ENCODE results near the gene CYTH1.
"Not testable (repeated sequence)": the region's sequence is repeated elsewhere in the genome, so short reads cannot be mapped to it uniquely, and the experiment has no call there.

Gene CYTH1

DNA sequence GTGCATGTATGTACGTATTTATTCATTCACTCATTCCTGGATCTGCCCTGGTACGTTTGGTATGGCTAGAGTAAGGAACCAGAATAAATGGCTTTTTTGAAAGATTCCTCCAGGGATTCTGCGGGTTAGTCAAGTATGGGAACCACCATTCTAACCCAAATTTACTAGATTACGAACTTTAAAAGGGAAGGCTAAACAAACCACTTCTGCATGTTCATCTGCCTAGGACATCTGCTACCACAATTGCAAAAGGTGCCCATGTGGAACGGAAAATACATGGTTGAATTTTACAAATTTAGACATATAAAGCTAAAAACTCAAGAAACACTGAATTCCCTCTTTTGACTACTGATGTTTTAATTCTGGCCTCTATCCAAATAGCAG lies 22.1 kb downstream of the CYTH1 start:
- DNase-seq (ENCODE audit: low read depth in 2 of 2): no peak

GRCh38 chr17:78759203-78759968 lies 22.7 kb downstream of the CYTH1 start:
- no peak for DNase-seq (ENCODE audit: low read depth in 2 of 2)

- DNase-seq (ENCODE audit: low read depth in 2 of 2): no peak
Observed at GRCh38 chr17:78753316-78754250, 28.5 kb downstream of the CYTH1 start.

DNA sequence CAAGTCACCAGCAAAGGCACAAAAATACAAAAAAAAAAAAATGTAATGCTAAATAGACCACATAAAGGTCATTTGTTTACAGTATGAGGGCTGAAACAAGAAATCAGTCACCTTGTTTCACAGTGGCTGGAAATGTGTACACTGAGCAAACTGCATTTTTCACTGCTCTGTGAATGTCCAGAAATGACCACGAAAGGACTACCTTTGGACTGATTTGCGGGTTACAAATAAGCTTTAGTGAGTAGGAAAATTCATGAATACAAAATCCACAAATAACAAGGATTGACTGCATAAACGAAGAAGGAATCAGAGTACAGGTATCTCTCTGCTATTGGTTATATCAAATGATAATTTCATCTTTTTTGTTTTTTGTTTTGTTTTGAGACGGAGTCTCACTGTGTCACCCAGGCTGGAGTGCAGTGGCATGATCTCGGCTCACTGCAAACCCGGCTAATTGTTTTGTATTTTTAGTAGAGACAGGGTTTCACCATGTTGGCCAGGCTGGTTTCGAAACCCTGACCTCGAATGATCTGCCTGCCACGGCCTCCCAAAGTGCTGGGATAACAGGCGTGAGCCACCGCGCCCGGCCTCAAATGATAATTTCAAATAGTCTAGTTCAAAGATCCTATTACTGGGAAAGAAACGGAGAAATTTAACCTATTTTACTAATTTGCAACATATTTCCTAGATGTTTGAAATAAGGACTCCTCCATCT lies 30.5 kb downstream of the CYTH1 start:
- no peak for DNase-seq (ENCODE audit: low read depth in 2 of 2)

GRCh38 chr17:78751000-78751399 lies 31.1 kb downstream of the CYTH1 start:
- DNase-seq (ENCODE audit: low read depth in 2 of 2): not testable (repeated sequence)

- peak; percentile 45 to 48 for DNase-seq (ENCODE audit: low read depth in 2 of 2)
Observed at GRCh38 chr17:78748730-78749317, 33.2 kb downstream of the CYTH1 start.

DNA sequence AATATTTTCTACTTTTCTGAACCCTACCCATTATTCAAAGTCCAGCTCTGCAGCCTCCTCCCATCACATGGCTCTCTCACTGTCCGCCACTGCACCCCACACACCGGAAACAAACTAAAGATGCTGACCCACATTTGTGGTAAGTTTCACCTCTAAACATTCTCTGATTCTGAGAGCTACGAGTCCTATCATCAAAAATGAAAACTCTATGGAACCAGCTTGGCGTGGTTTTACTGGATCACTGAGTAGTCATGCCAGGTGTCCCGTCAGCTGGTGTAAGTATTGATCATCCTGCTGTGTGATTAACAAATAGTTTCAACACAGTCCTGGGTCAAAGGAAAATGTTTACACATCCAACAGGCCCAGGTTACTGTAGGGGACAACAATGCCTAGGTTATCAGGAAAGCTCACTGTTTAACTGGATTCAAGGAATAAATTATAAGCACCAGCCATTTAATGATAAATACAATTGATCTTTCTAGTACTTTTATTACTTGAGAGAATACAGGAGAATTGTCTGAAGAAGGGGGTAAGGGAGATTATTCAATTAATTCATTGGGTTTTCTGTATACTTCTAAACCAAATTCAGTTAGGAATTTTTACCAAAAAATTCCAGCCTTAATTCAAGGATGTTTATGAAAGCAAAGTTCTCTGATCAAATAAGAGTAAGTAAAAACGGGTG lies 33.9 kb downstream of the CYTH1 start:
- no peak for DNase-seq (ENCODE audit: low read depth in 2 of 2)

DNA sequence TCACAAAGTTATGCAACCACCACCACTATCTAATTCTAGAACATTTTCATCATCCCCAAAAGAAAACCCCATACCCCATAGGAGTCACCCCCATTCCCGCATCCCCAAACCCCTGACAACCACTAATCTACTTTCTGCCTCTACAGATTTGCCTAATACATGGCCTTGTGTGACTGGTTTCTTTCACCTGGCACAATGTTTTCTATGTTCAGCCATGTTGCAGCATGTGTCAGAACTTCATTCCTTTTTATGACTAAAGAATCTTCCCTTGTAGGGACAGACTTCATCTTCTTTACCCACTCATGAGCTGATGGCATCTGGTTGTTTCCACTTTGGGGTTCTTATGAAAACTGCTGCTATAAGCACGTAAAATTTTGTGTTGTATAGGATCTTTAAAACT lies 34.6 kb downstream of the CYTH1 start:
- DNase-seq (ENCODE audit: low read depth in 2 of 2): no peak

DNA sequence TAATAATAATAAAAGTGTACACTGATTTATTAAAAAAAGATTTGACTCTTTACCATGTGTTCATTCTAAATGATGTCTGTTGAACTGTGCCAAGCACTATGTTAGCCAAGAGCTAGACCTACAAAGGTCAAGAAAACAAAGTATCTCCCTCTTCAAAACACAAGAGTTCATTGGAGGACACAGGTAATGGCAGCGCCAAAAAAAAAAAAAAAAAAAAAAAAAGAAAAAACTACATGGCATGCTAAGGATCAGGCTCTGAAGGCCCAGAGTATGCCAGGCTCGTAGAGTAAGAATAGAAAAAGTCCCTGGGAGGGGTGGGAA lies 35.2 kb downstream of the CYTH1 start:
- no peak for DNase-seq (ENCODE audit: low read depth in 2 of 2)

GRCh38 chr17:78746263-78746948 lies 35.7 kb downstream of the CYTH1 start:
- DNase-seq (ENCODE audit: low read depth in 2 of 2): no peak

GRCh38 chr17:78745407-78746088 lies 36.5 kb downstream of the CYTH1 start:
- peak in 1 of 2 donors; percentile 52 for DNase-seq (ENCODE audit: low read depth in 2 of 2)

DNA sequence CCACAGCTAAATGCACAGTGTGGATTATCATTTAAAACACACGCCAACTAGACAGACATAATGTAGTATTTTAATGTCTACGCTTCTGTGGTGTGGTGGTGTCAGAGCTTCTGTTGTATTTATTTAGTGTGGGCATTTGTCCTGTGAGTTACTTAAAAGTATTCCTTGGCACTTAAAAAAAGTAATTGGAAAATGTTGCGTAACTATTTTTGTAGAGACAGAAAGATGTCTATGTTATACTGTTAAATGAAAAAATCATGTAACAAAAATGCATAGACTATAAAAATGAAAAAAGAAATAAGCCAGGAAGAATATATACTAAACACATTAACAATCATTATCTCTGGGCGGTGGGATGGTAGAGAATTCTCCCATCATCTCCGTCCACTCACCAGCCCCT lies 39.2 kb downstream of the CYTH1 start:
- DNase-seq (ENCODE audit: low read depth in 2 of 2): no peak

- DNase-seq (ENCODE audit: low read depth in 2 of 2): no peak
Observed at GRCh38 chr17:78741644-78742284, 40.3 kb downstream of the CYTH1 start.

GRCh38 chr17:78739331-78739931 lies 42.6 kb downstream of the CYTH1 start:
- no peak for DNase-seq (ENCODE audit: low read depth in 2 of 2)

GRCh38 chr17:78738698-78739097 lies 43.4 kb downstream of the CYTH1 start:
- DNase-seq (ENCODE audit: low read depth in 2 of 2): no peak

DNA sequence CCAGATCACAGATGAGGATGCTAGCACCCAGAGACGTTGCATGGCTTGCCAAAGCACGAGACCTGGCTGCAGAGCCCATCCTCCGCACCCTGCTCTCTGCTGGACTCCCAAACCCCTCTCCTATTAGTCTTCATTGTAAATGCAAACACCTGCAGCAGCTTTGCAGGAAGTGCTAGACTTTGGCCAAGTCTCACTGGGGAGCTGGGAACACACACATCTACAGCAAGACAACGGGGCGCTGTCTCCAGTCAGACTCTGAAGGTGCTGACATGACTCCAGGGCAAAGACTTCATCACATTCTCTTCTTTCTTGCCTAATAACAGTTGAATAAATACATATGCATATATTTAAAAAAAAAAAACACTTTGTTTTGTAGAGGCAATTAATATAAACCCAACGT lies 43.8 kb downstream of the CYTH1 start:
- DNase-seq (ENCODE audit: low read depth in 2 of 2): no peak

DNA sequence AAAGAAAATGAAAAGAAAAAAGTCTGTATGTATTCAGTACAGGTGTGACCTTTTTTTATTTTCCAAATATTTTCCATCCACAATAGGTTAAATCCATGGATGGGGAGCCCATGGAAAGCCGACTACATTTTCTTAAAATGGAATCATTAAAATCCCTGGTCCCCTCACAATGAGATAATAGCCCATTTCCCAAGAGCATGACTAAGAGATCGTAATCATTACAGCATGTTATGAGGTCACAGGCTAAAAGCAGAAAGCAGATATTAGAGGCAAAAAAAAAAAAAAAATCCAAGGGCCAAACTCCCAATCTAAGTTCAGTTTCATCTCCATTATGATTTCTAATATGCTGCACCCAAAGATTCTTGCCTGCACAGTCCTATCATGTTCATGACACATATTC lies 44.7 kb downstream of the CYTH1 start:
- no peak for DNase-seq (ENCODE audit: low read depth in 2 of 2)

- DNase-seq (ENCODE audit: low read depth in 2 of 2): no peak
Observed at GRCh38 chr17:78736526-78737079, 45.5 kb downstream of the CYTH1 start.

All from activated CD4-positive, alpha-beta T cell treated with anti-CD3 and anti-CD28 coated beads for 24 hours (primary cell).